Measurements from ENCODE around the gene EMCN.

The EMCN gene

GRCh38 chr4:100461807-100462605, 55.8 kb downstream of the EMCN start:
- Histone ChIP-seq H3K27me3 (ENCODE audit: control insufficient read depth in 2 of 2, insufficient read depth in 2 of 2, low read length in 2 of 2) (no peaks in the 10 kb centered on the region), H3K27ac (ENCODE audit: low read depth in 2 of 2, low read length in 2 of 2) (no peak overlapping the region), H3K9ac (ENCODE audit: low read depth in 1 of 2, low read length in 2 of 2) (no peak overlapping the region), H3K4me1 (ENCODE audit: control insufficient read depth in 2 of 2, insufficient read depth in 2 of 2, low read length in 2 of 2) (no peaks in the 10 kb centered on the region), H3K36me3 (ENCODE audit: control insufficient read depth in 2 of 2, insufficient read depth in 2 of 2, low read length in 2 of 2) (no peaks in the 10 kb centered on the region), H3K9me3 (ENCODE audit: control insufficient read depth in 2 of 2, low read length in 2 of 2) (no peaks in the 10 kb centered on the region), H3K4me3 (ENCODE audit: low read length in 2 of 2) (no peak overlapping the region)

GRCh38 chr4:100450449-100450848, 67.4 kb downstream of the EMCN start:
- Histone ChIP-seq H3K27me3 (ENCODE audit: control insufficient read depth in 2 of 2, insufficient read depth in 2 of 2, low read length in 2 of 2) (no peaks in the 10 kb centered on the region), H3K4me3 (ENCODE audit: low read length in 2 of 2) (no peak overlapping the region)

GRCh38 chr4:100431416-100431815, 86.4 kb downstream of the EMCN start:
- H3K27ac ChIP-seq (ENCODE audit: low read depth in 2 of 2, low read length in 2 of 2): no peak overlapping the region
- no peak overlapping the region for H3K9ac ChIP-seq (ENCODE audit: low read depth in 1 of 2, low read length in 2 of 2)
- no peaks in the 10 kb centered on the region for H3K36me3 ChIP-seq (ENCODE audit: control insufficient read depth in 2 of 2, insufficient read depth in 2 of 2, low read length in 2 of 2)
- H3K4me3 ChIP-seq (ENCODE audit: low read length in 2 of 2): no peak overlapping the region
- H3K4me1 ChIP-seq (ENCODE audit: control insufficient read depth in 2 of 2, insufficient read depth in 2 of 2, low read length in 2 of 2): no peaks in the 10 kb centered on the region
- no peaks in the 10 kb centered on the region for H3K27me3 ChIP-seq (ENCODE audit: control insufficient read depth in 2 of 2, insufficient read depth in 2 of 2, low read length in 2 of 2)
- no peaks in the 10 kb centered on the region for H3K9me3 ChIP-seq (ENCODE audit: control insufficient read depth in 2 of 2, low read length in 2 of 2)

More at GRCh38 chr4:100450449-100450848, 67.4 kb downstream of the EMCN start:
- H3K9ac ChIP-seq (ENCODE audit: low read depth in 1 of 2, low read length in 2 of 2): no peak overlapping the region
- no peaks in the 10 kb centered on the region for H3K36me3 ChIP-seq (ENCODE audit: control insufficient read depth in 2 of 2, insufficient read depth in 2 of 2, low read length in 2 of 2)
- no peaks in the 10 kb centered on the region for H3K9me3 ChIP-seq (ENCODE audit: control insufficient read depth in 2 of 2, low read length in 2 of 2)
- no peaks in the 10 kb centered on the region for H3K4me1 ChIP-seq (ENCODE audit: control insufficient read depth in 2 of 2, insufficient read depth in 2 of 2, low read length in 2 of 2)
- no peak overlapping the region for H3K27ac ChIP-seq (ENCODE audit: low read depth in 2 of 2, low read length in 2 of 2)

- H3K27me3 ChIP-seq (ENCODE audit: control insufficient read depth in 2 of 2, insufficient read depth in 2 of 2, low read length in 2 of 2): no peaks in the 10 kb centered on the region
- no peak overlapping the region for H3K27ac ChIP-seq (ENCODE audit: low read depth in 2 of 2, low read length in 2 of 2)
- H3K9ac ChIP-seq (ENCODE audit: low read depth in 1 of 2, low read length in 2 of 2): no peak overlapping the region
- H3K4me1 ChIP-seq (ENCODE audit: control insufficient read depth in 2 of 2, insufficient read depth in 2 of 2, low read length in 2 of 2): no peaks in the 10 kb centered on the region
- no peaks in the 10 kb centered on the region for H3K36me3 ChIP-seq (ENCODE audit: control insufficient read depth in 2 of 2, insufficient read depth in 2 of 2, low read length in 2 of 2)
- H3K9me3 ChIP-seq (ENCODE audit: control insufficient read depth in 2 of 2, low read length in 2 of 2): no peaks in the 10 kb centered on the region
- no peak overlapping the region for H3K4me3 ChIP-seq (ENCODE audit: low read length in 2 of 2)
Observed at GRCh38 chr4:100430451-100430850, 87.4 kb downstream of the EMCN start.

- Histone ChIP-seq H3K4me3 (ENCODE audit: low read length in 2 of 2) (no peak overlapping the region), H3K9ac (ENCODE audit: low read depth in 1 of 2, low read length in 2 of 2) (no peak overlapping the region), H3K36me3 (ENCODE audit: control insufficient read depth in 2 of 2, insufficient read depth in 2 of 2, low read length in 2 of 2) (no peaks in the 10 kb centered on the region), H3K4me1 (ENCODE audit: control insufficient read depth in 2 of 2, insufficient read depth in 2 of 2, low read length in 2 of 2) (no peaks in the 10 kb centered on the region), H3K27ac (ENCODE audit: low read depth in 2 of 2, low read length in 2 of 2) (no peak overlapping the region), H3K27me3 (ENCODE audit: control insufficient read depth in 2 of 2, insufficient read depth in 2 of 2, low read length in 2 of 2) (no peaks in the 10 kb centered on the region), H3K9me3 (ENCODE audit: control insufficient read depth in 2 of 2, low read length in 2 of 2) (no peaks in the 10 kb centered on the region)
Observed at GRCh38 chr4:100429616-100430015, 88.2 kb downstream of the EMCN start.

- Histone ChIP-seq H3K4me1 (ENCODE audit: control insufficient read depth in 2 of 2, insufficient read depth in 2 of 2, low read length in 2 of 2) (no peaks in the 10 kb centered on the region), H3K36me3 (ENCODE audit: control insufficient read depth in 2 of 2, insufficient read depth in 2 of 2, low read length in 2 of 2) (no peaks in the 10 kb centered on the region), H3K27me3 (ENCODE audit: control insufficient read depth in 2 of 2, insufficient read depth in 2 of 2, low read length in 2 of 2) (no peaks in the 10 kb centered on the region), H3K9ac (ENCODE audit: low read depth in 1 of 2, low read length in 2 of 2) (no peak overlapping the region), H3K4me3 (ENCODE audit: low read length in 2 of 2) (no peak overlapping the region), H3K9me3 (ENCODE audit: control insufficient read depth in 2 of 2, low read length in 2 of 2) (no peaks in the 10 kb centered on the region), H3K27ac (ENCODE audit: low read depth in 2 of 2, low read length in 2 of 2) (no peak overlapping the region)
Observed at GRCh38 chr4:100428051-100428450, 89.8 kb downstream of the EMCN start.

- Histone ChIP-seq H3K4me1 (ENCODE audit: control insufficient read depth in 2 of 2, insufficient read depth in 2 of 2, low read length in 2 of 2) (no peaks in the 10 kb centered on the region), H3K27me3 (ENCODE audit: control insufficient read depth in 2 of 2, insufficient read depth in 2 of 2, low read length in 2 of 2) (no peaks in the 10 kb centered on the region), H3K4me3 (ENCODE audit: low read length in 2 of 2) (no peak overlapping the region), H3K36me3 (ENCODE audit: control insufficient read depth in 2 of 2, insufficient read depth in 2 of 2, low read length in 2 of 2) (no peaks in the 10 kb centered on the region), H3K9me3 (ENCODE audit: control insufficient read depth in 2 of 2, low read length in 2 of 2) (no peaks in the 10 kb centered on the region), H3K9ac (ENCODE audit: low read depth in 1 of 2, low read length in 2 of 2) (no peak overlapping the region), H3K27ac (ENCODE audit: low read depth in 2 of 2, low read length in 2 of 2) (no peak overlapping the region)
Observed at GRCh38 chr4:100424376-100424775, 93.4 kb downstream of the EMCN start.

GRCh38 chr4:100422894-100423293, 94.9 kb downstream of the EMCN start:
- no peaks in the 10 kb centered on the region for H3K4me1 ChIP-seq (ENCODE audit: control insufficient read depth in 2 of 2, insufficient read depth in 2 of 2, low read length in 2 of 2)
- H3K27ac ChIP-seq (ENCODE audit: low read depth in 2 of 2, low read length in 2 of 2): no peak overlapping the region
- no peak overlapping the region for H3K9ac ChIP-seq (ENCODE audit: low read depth in 1 of 2, low read length in 2 of 2)
- H3K4me3 ChIP-seq (ENCODE audit: low read length in 2 of 2): no peak overlapping the region
- no peaks in the 10 kb centered on the region for H3K36me3 ChIP-seq (ENCODE audit: control insufficient read depth in 2 of 2, insufficient read depth in 2 of 2, low read length in 2 of 2)
- H3K9me3 ChIP-seq (ENCODE audit: control insufficient read depth in 2 of 2, low read length in 2 of 2): no peaks in the 10 kb centered on the region
- no peaks in the 10 kb centered on the region for H3K27me3 ChIP-seq (ENCODE audit: control insufficient read depth in 2 of 2, insufficient read depth in 2 of 2, low read length in 2 of 2)

- Histone ChIP-seq H3K4me1 (ENCODE audit: control insufficient read depth in 2 of 2, insufficient read depth in 2 of 2, low read length in 2 of 2) (no peaks in the 10 kb centered on the region), H3K9ac (ENCODE audit: low read depth in 1 of 2, low read length in 2 of 2) (no peak overlapping the region), H3K9me3 (ENCODE audit: control insufficient read depth in 2 of 2, low read length in 2 of 2) (no peaks in the 10 kb centered on the region), H3K4me3 (ENCODE audit: low read length in 2 of 2) (no peak overlapping the region), H3K27ac (ENCODE audit: low read depth in 2 of 2, low read length in 2 of 2) (no peak overlapping the region), H3K27me3 (ENCODE audit: control insufficient read depth in 2 of 2, insufficient read depth in 2 of 2, low read length in 2 of 2) (no peaks in the 10 kb centered on the region), H3K36me3 (ENCODE audit: control insufficient read depth in 2 of 2, insufficient read depth in 2 of 2, low read length in 2 of 2) (no peaks in the 10 kb centered on the region)
Observed at GRCh38 chr4:100421361-100421978, 96.4 kb downstream of the EMCN start.

GRCh38 chr4:100420571-100420970, 97.3 kb downstream of the EMCN start:
- no peak overlapping the region for H3K9ac ChIP-seq (ENCODE audit: low read depth in 1 of 2, low read length in 2 of 2)
- no peak overlapping the region for H3K4me3 ChIP-seq (ENCODE audit: low read length in 2 of 2)
- H3K27me3 ChIP-seq (ENCODE audit: control insufficient read depth in 2 of 2, insufficient read depth in 2 of 2, low read length in 2 of 2): no peaks in the 10 kb centered on the region
- no peaks in the 10 kb centered on the region for H3K9me3 ChIP-seq (ENCODE audit: control insufficient read depth in 2 of 2, low read length in 2 of 2)
- H3K27ac ChIP-seq (ENCODE audit: low read depth in 2 of 2, low read length in 2 of 2): no peak overlapping the region
- H3K36me3 ChIP-seq (ENCODE audit: control insufficient read depth in 2 of 2, insufficient read depth in 2 of 2, low read length in 2 of 2): no peaks in the 10 kb centered on the region
- H3K4me1 ChIP-seq (ENCODE audit: control insufficient read depth in 2 of 2, insufficient read depth in 2 of 2, low read length in 2 of 2): no peaks in the 10 kb centered on the region

All from mucosa of rectum (tissue), 2 donors.